ENCODE data around the gene MPEG1. TPM values are rescaled to one million over a fixed set of nuclear protein-coding genes. Genes with fewer than 3 reads are reported as not detected.

The MPEG1 gene
- total and polyA plus RNA-seq, 4 donors, result 3.2 to 27.2 (median 16.9) TPM

DNA sequence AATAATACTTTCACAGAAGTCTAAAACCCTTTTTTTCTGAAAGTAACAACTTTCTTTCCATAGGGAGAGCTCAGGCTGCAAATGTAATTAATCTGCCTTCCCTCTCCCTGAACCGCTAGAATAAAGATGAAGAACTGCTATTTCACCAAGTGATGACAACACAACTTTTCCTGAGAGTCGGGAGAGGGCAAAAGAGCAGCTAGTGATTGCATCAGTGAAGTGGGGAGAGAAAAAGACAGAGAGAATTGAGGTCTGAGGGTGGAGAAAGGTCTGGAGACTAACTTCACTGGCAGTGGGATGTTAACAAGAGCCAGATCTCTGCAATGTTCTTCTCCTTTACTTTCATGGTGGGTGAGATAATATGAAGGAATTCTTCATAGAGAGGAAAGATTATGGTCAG, 10.9 kb upstream of the MPEG1 start:
- no peak overlapping the region for H3K4me3 ChIP-seq (ENCODE audit: low read depth in 1 of 3, low read length in 3 of 3)
- H3K4me1 ChIP-seq (ENCODE audit: control insufficient read depth in 4 of 4, insufficient read depth in 4 of 4, low read length in 3 of 4), result no peaks in the 10 kb centered on the region
- H3K9me3 ChIP-seq (ENCODE audit: control insufficient read depth in 4 of 4, low read length in 3 of 4), result no peaks in the 10 kb centered on the region
- DNase-seq (ENCODE audit: low spot score), result no peak
- no peak overlapping the region for H3K9ac ChIP-seq (ENCODE audit: low read depth in 1 of 2, low read length in 2 of 2)
- H3K36me3 ChIP-seq (ENCODE audit: control insufficient read depth in 4 of 4, insufficient read depth in 3 of 4, low read depth in 1 of 4, low read length in 3 of 4), result no peaks in the 10 kb centered on the region
- TF ChIP-seq FOXA2 (IDR thresholded peaks at IDR 0.05), result no peak
- no peak for TF ChIP-seq YY1 (IDR thresholded peaks at IDR 0.05)
- no peak for TF ChIP-seq GABPA (IDR thresholded peaks at IDR 0.05 in 1 of 2, conservative IDR thresholded peaks at IDR 0.05 in 1 of 2)
- TF ChIP-seq RXRA (IDR thresholded peaks at IDR 0.05), result no peak
- no peak for TF ChIP-seq NR2F2 (IDR thresholded peaks at IDR 0.05)
- TF ChIP-seq, protein P1, sequence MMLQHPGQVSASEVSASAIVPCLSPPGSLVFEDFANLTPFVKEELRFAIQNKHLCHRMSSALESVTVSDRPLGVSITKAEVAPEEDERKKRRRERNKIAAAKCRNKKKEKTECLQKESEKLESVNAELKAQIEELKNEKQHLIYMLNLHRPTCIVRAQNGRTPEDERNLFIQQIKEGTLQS (IDR thresholded peaks at IDR 0.05), result no peak
- TF ChIP-seq TAF1 (conservative IDR thresholded peaks at IDR 0.05), result no peak
- TF ChIP-seq, protein P2, sequence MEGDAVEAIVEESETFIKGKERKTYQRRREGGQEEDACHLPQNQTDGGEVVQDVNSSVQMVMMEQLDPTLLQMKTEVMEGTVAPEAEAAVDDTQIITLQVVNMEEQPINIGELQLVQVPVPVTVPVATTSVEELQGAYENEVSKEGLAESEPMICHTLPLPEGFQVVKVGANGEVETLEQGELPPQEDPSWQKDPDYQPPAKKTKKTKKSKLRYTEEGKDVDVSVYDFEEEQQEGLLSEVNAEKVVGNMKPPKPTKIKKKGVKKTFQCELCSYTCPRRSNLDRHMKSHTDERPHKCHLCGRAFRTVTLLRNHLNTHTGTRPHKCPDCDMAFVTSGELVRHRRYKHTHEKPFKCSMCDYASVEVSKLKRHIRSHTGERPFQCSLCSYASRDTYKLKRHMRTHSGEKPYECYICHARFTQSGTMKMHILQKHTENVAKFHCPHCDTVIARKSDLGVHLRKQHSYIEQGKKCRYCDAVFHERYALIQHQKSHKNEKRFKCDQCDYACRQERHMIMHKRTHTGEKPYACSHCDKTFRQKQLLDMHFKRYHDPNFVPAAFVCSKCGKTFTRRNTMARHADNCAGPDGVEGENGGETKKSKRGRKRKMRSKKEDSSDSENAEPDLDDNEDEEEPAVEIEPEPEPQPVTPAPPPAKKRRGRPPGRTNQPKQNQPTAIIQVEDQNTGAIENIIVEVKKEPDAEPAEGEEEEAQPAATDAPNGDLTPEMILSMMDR (IDR thresholded peaks at IDR 0.05; ENCODE audit: low read depth, low read length, missing input control), result no peak
- no peak for TF ChIP-seq EGR1 (IDR thresholded peaks at IDR 0.05; ENCODE audit: low read depth in 2 of 2)
- TF ChIP-seq, protein P3, sequence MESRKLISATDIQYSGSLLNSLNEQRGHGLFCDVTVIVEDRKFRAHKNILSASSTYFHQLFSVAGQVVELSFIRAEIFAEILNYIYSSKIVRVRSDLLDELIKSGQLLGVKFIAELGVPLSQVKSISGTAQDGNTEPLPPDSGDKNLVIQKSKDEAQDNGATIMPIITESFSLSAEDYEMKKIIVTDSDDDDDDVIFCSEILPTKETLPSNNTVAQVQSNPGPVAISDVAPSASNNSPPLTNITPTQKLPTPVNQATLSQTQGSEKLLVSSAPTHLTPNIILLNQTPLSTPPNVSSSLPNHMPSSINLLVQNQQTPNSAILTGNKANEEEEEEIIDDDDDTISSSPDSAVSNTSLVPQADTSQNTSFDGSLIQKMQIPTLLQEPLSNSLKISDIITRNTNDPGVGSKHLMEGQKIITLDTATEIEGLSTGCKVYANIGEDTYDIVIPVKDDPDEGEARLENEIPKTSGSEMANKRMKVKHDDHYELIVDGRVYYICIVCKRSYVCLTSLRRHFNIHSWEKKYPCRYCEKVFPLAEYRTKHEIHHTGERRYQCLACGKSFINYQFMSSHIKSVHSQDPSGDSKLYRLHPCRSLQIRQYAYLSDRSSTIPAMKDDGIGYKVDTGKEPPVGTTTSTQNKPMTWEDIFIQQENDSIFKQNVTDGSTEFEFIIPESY (IDR thresholded peaks at IDR 0.05), result no peak
- no peak for TF ChIP-seq HNF4A (conservative IDR thresholded peaks at IDR 0.05)
- TF ChIP-seq RAD21 (IDR thresholded peaks at IDR 0.05), result no peak
- TF ChIP-seq, protein P4, sequence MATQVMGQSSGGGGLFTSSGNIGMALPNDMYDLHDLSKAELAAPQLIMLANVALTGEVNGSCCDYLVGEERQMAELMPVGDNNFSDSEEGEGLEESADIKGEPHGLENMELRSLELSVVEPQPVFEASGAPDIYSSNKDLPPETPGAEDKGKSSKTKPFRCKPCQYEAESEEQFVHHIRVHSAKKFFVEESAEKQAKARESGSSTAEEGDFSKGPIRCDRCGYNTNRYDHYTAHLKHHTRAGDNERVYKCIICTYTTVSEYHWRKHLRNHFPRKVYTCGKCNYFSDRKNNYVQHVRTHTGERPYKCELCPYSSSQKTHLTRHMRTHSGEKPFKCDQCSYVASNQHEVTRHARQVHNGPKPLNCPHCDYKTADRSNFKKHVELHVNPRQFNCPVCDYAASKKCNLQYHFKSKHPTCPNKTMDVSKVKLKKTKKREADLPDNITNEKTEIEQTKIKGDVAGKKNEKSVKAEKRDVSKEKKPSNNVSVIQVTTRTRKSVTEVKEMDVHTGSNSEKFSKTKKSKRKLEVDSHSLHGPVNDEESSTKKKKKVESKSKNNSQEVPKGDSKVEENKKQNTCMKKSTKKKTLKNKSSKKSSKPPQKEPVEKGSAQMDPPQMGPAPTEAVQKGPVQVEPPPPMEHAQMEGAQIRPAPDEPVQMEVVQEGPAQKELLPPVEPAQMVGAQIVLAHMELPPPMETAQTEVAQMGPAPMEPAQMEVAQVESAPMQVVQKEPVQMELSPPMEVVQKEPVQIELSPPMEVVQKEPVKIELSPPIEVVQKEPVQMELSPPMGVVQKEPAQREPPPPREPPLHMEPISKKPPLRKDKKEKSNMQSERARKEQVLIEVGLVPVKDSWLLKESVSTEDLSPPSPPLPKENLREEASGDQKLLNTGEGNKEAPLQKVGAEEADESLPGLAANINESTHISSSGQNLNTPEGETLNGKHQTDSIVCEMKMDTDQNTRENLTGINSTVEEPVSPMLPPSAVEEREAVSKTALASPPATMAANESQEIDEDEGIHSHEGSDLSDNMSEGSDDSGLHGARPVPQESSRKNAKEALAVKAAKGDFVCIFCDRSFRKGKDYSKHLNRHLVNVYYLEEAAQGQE (IDR thresholded peaks at IDR 0.05), result no peak
- no peak for TF ChIP-seq HNF4G (IDR thresholded peaks at IDR 0.05)
- no peak for TF ChIP-seq JUND (IDR thresholded peaks at IDR 0.05)
- no peak for TF ChIP-seq FOXA1 (IDR thresholded peaks at IDR 0.05)
- TF ChIP-seq, protein P5, sequence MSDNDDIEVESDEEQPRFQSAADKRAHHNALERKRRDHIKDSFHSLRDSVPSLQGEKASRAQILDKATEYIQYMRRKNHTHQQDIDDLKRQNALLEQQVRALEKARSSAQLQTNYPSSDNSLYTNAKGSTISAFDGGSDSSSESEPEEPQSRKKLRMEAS (IDR thresholded peaks at IDR 0.05), result no peak
- no peak for TF ChIP-seq SP1 (IDR thresholded peaks at IDR 0.05)
- no peaks in the 10 kb centered on the region for H3K27me3 ChIP-seq (ENCODE audit: control insufficient read depth in 4 of 4, insufficient read depth in 4 of 4, low read length in 3 of 4)
- H3K27ac ChIP-seq (ENCODE audit: low read depth in 1 of 2, low read length in 2 of 2), result peak overlapping the region; percentile 36 to 51
- 42% methylated on average over 2 of the region's 2 CpGs for WGBS

All from liver (tissue), 9 donors.